HG03045 (cell line): ENCODE measurements around the gene RAVER1.
"Not testable (repeated sequence)": the region's sequence is repeated elsewhere in the genome, so short reads cannot be mapped to it uniquely, and the experiment has no call there.

Source experiments
- ATAC-seq: cut with Tn5 transposase; IDR thresholded peaks from one replicate; pipeline ENCODE4 v1.9.1; 2021; ENCODE audit warnings: mild to moderate bottlenecking, moderate library complexity; ENCODE audit not compliant: unreplicated experiment

The RAVER1 gene

DNA sequence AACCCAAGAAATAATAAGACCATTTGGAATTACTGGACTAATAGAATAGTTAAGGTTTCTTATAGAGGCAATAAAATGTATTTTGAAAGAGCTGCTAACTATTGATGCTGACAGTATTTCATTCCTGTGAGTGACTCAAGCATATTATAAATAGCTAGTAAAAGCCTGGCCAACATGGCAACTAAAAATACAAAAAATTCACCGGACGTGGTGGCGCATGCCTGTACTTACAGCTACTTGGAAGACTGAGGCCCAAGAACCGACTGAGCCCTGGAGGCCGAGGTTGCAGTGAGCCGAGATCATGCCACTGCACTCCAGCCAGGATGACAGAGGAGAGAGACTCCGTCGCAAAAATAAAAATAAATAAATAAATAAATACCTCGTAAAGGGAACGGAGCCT is 11.5 kb upstream of the RAVER1 start:
- no peak for ATAC-seq

DNA sequence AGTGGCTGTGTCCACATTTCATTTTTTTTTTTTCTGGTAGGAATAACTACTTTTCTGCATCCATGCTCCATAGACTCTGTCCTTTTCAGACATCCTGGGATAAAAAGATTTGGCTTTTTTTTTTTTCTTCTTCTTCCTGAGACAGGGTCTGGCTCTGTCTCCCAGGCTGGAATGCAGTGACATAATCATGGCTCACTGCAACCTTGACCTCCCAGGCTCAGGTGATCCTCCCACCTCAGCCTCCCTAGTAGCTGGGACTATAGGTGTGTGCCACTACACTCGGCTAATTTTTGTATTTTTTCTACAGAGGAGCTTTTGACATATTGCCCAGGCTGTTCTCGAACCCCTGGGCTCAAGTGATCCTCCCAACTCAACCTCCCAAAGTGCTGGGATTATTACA is 10.2 kb upstream of the RAVER1 start:
- ATAC-seq, result no peak

GRCh38 chr19:10339977-10340376 is 6.6 kb upstream of the RAVER1 start:
- no peak for ATAC-seq

DNA sequence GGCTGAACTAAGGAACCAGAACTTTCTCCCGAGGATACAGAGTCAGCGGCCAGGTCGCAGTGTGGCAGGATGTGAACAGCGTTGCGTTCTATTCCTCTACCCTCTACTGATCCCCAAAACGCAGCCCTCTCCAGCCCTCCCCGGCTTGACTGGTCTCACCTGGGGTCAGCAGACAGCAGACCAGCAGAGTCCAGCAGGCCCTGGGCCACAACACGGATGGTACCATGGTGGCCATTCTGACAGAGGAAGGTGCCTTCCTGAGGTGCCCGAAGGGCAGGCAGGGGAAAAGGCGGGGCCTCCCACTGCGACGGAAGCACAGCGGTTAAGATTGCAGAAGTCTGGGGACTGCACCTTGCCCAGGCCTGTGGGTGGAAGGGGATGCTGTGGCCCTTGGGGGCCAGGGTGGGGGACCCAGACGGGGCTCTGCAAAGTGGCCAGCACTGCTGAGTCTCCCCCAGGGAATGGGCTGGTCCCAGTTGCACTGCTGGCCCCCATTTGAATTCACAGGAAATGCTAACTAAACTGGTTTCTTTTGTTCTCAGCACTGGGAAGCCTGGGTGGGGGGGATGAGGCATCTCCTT is 6.1 kb upstream of the RAVER1 start, which contains the start of gene ICAM3:
TSS of gene ICAM3 (minus strand) at position 245 of the 581 bp plus-strand sequence. CDS start at position 235, 10 bp downstream.
- peak; percentile 47 for ATAC-seq

DNA sequence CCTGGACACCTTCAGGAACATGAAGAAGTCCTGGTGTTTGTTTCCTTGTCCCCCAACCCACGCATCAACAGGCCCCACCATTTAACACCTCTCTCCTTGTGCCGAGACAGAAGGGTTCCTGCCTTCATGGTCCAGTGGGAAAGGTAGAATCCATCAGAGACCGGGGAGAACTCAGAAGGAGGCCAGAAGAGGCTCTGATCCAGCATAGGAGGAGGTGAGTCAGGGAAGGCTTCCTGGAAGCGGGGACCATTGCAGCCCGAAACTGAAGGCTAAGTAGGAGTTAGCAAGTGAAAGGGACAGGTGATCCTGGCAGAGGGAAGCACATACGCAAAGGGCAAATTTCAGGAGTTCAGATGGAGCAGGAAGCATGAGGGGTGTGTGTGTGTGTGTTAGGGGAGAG is 5.6 kb upstream of the RAVER1 start:
- ATAC-seq, result no peak

DNA sequence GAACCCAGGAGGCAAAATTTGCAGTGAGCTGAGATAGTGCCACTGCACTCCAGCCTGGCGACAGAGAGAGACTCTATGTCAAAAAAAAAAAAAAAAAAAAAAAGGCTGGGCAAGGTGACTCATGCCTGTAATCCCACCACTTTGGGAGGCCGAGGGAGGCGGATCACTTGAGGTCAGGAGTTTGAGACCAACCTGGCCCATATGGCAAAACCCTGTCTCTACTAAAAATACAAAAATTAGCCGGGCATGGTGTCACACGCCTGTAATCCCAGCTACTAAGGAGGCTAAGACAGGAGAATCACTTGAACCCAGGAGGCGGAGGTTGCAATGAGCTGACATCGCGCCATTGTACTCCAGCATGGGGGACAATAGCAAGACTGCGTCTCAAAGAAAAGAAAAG is 3.4 kb upstream of the RAVER1 start:
- not testable (repeated sequence) for ATAC-seq

GRCh38 chr19:10335352-10335985 is 2.1 kb upstream of the RAVER1 start:
- ATAC-seq, result no peak

DNA sequence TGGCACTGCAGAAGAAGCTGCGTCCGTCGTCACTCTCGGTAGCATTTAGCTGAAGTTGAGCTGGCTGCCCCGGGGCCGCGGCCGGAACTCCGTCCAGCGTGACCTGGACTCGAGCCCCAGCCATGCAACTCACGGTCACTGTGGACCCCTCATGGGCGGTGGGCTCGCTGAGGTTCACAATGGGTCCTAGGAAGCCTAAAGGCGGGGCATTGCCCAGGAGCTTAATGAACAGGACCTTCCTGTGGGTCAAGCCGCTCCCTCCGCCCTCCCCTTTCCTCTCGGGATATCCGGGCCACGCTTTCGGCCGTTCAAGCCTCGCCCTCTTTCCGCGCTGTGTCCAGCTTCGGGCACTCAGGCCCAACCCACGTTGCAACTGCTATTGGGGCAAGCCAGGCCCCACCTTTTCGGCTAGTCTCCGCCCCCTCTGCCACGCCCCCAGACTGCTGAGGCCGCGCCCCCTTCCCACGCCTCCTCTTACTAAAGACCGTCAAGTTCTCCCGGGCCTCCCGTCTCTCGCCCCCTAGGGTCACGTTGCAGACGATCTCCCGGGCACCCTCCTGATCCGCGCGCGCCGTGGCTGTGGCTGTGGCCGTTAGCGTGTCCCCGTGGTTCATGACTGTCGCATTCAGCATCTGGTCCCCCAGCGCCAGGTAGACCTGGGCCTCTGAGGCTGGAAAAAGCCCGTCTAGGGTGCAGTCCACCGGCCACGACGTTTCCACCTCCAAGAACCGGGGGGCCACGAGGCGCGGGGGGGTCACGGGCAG is 1.4 kb upstream of the RAVER1 start:
- ATAC-seq, result no peak

GRCh38 chr19:10333758-10334587 is 644 bp upstream of the RAVER1 start:
- ATAC-seq, result no peak

- no peak for ATAC-seq
Measured at GRCh38 chr19:10332158-10332964, 968 bp downstream of the RAVER1 start.

GRCh38 chr19:10329555-10329954 is 3.8 kb downstream of the RAVER1 start:
- no peak for ATAC-seq

DNA sequence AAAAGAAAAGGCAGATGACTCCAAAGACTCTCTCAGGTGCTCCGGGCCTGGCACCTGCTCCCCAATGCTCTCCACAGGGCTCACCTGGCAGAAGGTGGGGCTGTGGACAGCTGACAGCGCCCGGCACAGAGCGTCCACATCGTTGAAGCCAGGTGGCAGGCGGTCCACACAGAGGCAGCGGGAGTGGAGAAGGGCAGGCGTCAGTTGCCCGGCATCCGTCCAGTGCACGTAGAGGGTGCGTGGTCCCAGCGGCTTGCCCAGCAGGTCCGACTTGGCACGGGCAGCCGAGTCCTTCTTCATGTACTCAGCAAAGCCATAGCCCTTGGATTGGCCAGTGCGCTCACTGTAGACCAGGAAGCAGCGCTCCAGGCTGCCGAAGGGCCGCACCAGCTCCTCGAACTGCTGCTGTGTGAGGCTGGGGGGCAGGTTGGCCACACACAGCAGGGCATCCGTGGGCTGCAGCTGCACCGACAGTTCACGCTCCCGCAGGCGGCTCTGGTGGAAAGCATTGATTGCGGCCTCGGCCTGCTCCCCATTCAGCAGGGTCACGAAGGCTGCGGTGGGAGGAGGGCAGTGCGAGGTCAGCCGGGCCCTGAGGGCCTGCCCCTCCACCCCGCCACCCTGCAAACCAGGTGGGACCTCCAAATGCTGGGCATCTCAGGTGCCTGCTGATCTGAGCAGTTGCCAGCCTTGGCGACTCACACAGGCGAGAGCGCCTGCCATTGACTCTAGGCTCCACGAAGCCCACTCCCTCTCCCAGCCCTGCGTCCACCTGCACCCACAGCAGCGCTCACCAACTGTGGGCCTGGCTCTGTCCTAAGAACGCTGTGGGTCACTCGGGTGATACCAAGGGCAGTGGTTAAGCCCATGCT is 4.5 kb downstream of the RAVER1 start:
- ATAC-seq, result no peak

- ATAC-seq, result no peak
Measured at GRCh38 chr19:10327793-10328192, 5.5 kb downstream of the RAVER1 start.

GRCh38 chr19:10325732-10326131 is 7.6 kb downstream of the RAVER1 start:
- no peak for ATAC-seq

DNA sequence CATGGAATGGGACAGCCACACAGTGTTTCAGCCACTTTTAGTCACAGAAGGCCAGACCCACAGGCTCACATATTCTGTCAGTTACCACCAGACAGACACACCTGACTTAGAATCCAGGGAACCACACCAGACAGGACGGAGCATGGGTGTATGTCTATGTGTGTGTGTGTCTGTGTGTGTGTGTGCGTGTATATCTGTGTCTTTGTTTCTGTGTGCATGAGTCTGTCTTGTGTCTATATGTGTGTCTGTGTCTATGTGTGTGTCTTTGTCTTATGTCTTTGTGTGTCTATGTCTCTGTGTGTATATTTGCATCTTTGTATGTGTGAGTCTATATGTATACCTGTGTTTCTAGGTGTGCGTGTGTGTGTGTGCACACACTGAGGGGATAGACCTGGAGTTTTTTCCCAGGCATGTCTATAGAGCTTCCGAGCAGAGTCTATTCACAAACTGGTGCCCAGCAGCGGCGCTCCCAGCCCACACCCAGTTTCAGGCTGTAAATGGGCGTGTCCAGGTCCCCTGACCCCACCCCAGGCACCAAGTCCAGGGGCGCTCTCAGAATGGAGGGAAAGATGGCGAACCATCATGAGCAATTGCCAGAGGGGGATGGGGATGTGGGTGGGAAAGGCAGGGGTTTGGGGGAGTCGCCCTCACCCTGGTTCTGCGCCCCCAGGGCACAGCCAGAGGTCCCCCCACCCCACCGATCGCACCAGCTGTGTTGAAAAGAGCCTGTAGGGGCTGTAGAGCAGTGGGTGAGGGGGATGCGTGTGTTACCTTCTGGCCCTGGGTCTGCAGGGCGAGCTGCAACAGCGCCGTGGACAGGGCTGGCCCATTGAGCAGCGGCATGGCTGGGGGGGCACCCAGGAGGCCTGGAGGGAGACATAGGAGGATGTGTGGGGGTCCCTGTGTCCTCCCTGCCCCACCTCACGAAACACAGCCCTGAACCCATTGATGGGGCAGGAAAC is 11.2 kb downstream of the RAVER1 start:
- ATAC-seq, result no peak

DNA sequence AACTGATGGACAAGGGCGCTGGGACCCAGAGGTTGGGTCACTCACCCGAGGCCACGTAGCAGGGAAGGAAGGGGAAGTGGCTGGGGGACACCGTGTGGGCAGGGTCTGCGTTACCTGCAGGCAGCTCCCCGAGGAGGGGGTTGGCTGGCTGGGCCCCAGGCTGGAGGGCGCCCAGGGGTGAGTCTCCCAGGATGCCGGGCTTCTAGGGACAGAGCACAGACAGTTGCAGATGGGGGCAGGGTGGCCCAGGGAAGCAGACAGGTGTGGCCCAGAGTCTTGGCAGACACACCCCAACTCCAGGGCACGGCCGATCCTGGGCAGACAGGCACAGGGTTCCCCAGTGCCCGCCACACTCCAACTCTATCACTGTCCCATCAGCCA is 11.9 kb downstream of the RAVER1 start:
- ATAC-seq, result no peak

DNA sequence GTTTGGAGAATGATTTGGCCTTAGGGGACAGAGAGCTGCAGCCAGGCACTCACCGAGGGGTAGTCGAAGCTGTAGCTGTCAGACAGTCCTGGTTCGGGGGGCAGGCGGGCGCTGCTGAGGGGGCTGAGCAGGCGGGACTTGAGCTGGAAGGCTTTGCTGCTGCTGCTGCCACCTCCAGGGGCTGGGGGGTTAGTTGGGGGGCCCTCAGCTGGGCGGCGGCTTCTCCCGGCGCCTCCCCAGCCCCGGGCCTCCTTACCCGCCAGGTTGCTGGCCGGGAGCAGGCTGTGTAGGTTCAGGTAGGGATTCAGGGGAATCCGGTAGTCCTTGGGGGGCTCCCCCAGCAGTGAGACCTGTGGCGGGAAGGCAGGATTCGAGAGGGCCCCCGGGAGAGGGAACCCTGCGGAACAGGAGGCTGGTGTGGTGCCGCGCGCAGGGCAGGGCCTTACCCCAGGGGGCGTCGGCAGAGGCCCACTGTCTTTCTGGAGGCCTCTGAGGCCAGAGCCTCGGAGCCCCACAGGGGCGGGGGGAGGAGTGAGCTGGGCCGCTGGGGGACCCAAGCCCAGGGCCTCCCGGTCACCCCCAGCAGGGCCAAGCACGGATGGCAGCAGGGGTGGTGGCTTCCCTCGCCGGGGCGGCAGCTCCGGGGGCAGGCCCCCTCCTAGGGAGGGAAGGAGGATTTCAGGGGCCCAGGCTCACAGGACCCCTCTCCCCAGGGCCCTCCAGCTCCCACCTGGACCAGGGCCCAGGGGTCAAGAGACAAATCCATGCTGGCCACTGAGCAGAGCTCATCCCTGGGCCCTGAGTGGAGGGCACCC is 12.5 kb downstream of the RAVER1 start:
- ATAC-seq, result no peak
